Measurements from ENCODE around the gene RASGRF2.
"Not testable (repeated sequence)": the region's sequence is repeated elsewhere in the genome, so short reads cannot be mapped to it uniquely, and the experiment has no call there.

RASGRF2 gene

GRCh38 chr5:81070571-81071255, 110.5 kb downstream of the RASGRF2 start:
- no peak for DNase-seq (ENCODE audit: low read depth)

DNA sequence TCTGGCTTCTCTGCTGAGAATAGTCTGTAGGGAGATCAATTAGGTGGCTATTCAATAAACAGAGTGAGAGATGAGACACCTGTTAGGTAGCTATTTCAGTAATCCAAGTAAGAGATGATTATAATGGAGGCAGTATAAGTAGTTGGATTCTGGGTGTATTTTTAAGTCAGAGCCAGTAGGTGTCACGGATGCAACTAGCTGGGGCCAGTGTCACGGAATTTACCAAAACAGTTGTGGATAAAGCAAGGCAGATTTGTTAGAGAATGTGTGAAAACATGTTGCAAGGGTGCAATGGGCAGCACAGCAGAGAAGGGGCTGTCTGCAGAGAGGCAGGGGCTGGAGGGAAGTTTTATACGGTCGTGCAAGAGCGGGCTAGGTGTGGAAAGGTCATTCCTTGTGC, 114.9 kb downstream of the RASGRF2 start:
- no peak for DNase-seq (ENCODE audit: low read depth)

- DNase-seq (ENCODE audit: low read depth), result no peak
Observed at GRCh38 chr5:81077105-81077504, 116.9 kb downstream of the RASGRF2 start.

DNA sequence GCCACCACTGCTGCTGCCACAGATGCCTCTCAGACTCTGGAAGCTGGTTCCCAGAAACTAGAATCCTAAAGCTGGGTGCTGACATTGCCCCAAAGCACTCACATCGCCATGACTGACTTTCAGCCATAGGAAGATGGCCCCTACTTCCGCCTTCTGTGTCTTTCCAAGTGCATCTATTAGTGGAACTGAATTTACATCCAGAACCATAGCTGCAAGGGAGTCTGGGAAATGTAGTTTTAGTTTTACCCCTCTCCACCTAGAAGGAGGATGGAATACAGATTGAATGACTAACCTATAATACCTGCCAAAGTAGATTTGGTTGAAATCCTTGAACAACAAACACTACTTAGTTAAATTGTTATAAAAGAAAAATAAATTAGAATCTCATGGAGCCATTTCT, 118.8 kb downstream of the RASGRF2 start:
- no peak for DNase-seq (ENCODE audit: low read depth)

DNA sequence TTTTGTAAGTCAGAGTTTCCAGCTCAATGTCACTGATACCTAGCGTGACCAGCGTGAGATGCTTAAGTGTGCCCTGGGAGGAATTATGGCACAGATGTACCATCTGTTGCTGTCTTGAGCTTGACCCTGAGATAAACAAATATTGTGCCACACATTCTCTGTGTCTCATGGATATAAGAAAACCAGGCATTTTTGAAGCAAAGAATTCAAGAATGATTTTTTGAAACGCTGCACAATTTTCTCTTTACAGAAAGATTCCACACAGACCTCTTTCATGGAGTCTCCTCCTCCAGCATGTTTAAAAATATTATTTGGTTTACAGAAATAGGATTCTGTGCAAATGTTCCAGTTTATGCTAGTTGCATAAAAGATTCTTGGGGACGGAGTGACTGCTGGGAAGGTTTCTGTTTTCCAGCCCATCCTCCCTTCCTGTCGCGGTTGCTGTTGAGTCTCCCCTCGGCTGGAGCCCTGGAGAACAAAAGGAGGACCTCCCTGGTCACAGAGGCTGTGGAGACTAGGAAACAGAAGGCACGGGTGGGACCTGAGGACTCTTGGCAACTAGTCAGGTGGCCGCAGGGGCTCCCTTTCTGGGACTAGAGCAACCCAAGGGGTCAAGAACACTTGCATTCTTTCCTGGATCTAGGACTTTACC, 120.8 kb downstream of the RASGRF2 start:
- DNase-seq (ENCODE audit: low read depth), result no peak

DNA sequence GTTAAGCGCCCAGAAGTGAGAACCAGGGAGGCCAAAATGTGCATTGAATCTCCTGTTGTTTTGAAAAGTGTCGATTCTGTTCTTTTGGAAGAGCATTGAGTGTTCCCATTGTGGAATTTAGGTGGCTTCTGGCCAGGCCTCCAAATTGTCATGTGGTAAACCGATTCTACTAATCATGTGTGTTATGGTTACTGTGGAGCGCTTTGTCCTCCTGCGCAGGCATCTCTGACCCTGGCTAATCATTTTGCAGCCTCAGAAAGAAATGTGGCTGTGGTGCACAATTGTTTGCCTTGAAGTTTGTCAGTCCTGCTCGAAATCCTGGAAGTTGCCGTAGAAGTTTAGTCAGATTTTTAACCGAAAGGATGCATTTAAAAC, 121.3 kb downstream of the RASGRF2 start:
- no peak for DNase-seq (ENCODE audit: low read depth)

DNA sequence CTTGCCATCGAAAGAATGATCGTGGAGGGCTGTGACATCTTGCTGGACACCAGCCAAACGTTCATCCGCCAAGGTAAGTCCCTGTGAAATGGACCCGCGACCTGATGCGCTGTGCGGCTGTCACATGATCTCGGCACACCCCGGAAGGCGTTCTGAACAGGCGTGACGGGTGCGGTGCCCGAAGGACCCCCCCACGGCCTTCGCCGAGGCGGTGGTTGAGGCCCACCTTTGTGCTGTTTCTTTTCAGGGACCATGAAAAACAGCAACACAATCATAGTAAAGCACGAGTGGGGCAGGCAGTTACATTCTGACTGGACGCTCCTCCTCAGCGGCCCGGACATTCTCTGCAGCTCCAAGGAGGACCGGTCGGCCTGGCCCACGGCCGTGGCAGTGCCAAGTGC, 126.7 kb downstream of the RASGRF2 start:
- no peak for DNase-seq (ENCODE audit: low read depth)

DNA sequence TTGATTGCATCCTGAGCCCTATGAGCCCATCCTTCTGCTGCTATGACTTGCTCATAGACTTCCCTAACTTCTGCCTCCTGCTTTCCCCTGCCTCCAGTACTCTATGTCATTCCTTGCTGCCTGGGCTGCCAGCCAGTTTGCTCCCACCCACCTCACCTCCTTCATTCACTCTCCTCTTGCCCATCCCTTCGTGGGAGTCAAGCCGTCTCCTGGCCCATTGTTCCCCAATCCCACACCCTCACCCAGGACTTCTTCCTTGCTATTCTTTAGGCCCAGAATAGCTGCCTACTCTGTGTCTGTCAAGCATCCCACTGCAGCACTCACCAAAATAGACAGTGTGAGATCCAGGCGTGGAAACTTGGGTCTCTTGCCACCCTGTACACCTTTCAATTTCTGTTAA, 131.0 kb downstream of the RASGRF2 start:
- no peak for DNase-seq (ENCODE audit: low read depth)

- DNase-seq (ENCODE audit: low read depth), result no peak
Observed at GRCh38 chr5:81093536-81094196, 133.5 kb downstream of the RASGRF2 start.

DNA sequence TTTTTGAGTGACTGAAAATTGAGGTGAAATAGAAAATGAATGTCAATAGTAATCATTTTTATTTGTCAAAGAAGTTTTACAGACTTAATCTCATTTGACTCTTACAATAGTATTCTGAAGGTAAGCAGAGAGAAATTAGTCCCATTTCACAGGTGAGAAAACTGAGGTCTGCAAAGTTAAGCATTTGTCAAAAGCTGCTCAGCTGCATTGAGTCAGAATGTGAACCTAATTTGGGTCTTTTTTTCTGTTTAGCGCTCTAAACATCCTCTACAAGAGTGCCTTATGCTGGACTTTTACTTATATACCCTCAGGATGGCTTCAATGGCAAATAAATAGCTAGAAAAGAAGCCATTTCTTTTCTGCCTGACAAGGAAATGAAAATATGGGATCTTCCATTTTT, 135.7 kb downstream of the RASGRF2 start:
- DNase-seq (ENCODE audit: low read depth), result no peak

DNA sequence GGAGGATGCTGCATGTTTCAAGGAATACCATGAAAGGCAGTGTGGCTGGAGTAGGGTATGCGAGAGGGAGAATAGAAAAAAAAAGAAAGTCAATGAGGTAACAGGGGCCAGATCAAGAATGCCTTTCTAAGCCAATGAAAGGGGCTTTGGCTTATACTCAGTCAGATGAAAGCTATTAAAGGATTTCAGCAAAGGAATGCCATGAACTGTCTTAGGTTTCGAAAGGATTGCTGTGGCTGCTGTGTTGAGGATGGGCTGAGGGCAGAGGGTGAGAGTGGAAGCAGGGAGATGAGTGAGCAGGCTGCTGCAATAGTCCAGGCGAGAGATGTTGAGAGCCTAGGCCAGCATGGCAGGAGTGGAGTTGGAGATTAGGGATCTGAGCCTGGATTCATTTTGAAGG, 137.6 kb downstream of the RASGRF2 start:
- DNase-seq (ENCODE audit: low read depth), result no peak

GRCh38 chr5:81105261-81105877, 145.2 kb downstream of the RASGRF2 start:
- DNase-seq (ENCODE audit: low read depth), result no peak

DNA sequence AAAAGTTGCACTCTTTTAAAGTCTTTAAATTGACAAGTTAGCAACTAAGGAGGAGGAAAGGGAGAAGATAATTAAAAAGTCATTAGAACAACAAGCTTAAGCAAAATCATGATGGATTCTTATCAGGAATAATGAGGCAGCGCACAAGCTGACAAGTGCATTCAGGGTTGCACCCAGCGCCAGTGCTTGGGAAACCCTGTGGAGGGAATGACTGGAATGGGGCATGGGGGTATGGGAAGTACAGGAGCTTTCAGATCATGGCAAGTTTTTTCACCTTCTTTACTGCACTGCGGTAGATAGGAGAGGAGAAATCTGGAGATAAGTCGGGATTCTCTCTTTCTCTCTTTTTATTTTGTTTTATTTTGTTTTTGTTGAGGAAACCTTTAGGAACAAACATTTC, 155.1 kb downstream of the RASGRF2 start:
- no peak for DNase-seq (ENCODE audit: low read depth)

GRCh38 chr5:81117566-81117965, 157.4 kb downstream of the RASGRF2 start:
- DNase-seq (ENCODE audit: low read depth), result no peak

- DNase-seq (ENCODE audit: low read depth), result no peak
Observed at GRCh38 chr5:81121273-81121672, 161.1 kb downstream of the RASGRF2 start.

DNA sequence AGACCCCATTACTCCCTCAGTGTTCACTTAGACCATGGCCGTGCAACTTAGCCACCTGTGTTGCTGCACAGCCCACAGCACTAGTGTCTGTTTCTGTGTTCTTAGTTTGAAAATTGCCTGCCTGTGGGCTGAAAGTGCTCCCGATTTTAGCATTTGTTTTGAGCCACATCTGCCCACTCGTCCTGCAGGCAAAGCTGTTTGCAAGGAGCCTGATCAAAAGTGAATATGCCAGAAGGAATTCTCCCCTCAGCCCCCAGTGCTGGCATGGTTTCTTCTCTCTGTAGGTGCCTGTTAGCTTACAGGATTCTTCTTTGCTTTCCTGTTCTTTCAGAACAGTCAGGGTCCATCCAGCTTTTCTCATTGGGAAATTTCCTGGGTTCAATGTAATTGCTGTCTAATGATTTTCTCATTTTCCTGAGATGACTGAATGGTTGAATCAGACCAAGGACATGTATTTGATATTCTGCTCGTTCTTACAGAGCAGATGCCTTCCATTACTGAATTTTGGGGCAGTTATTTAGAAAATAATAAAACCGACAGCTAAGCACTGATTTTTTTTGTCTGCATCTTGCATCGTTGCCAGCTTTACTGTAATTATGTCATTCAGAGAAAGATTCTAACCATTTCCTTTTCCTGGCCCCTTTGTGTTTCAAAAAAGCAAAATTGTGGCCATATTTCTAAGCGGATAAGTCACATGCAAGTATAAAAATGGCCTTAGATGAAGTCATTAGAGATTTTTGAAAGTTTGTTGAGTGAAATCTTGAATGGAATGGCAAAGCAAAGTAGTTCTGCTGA, 161.9 kb downstream of the RASGRF2 start:
- no peak for DNase-seq (ENCODE audit: low read depth)

GRCh38 chr5:81124689-81125088, 164.5 kb downstream of the RASGRF2 start:
- DNase-seq (ENCODE audit: low read depth), result not testable (repeated sequence)

- DNase-seq (ENCODE audit: low read depth), result no peak
Observed at GRCh38 chr5:81125959-81126358, 165.8 kb downstream of the RASGRF2 start.

- DNase-seq (ENCODE audit: low read depth), result no peak
Observed at GRCh38 chr5:81128416-81128815, 168.3 kb downstream of the RASGRF2 start.

DNA sequence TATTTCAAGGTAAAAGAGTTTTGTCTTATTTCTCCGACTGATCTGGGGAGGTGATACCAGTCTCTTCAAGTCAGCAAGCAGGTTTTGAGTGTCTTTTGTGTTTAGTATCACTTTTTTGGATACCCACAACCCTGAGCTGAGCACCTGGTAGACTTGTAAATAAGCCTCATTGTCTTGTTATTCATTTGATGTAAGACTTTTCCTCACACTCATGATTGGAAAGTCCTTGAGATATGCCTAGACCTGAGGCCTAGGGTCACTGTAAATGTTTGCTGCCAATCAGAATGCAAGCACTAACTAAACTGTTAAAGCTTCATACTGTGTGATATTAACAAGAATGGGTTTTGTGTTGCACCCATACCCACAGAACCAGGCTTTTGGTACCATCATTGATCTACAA, 172.2 kb downstream of the RASGRF2 start:
- DNase-seq (ENCODE audit: low read depth), result no peak

GRCh38 chr5:81134066-81134465, 173.9 kb downstream of the RASGRF2 start:
- DNase-seq (ENCODE audit: low read depth), result no peak

GRCh38 chr5:81134566-81134965, 174.4 kb downstream of the RASGRF2 start:
- no peak for DNase-seq (ENCODE audit: low read depth)
